Astrocyte of the spinal cord (primary cell): Measurements from ENCODE around the gene ADAM19.

ENCODE experiments used
- DNase-seq: peaks from one replicate; pipeline ENCODE4 v3.0.0; 2011; ENCODE audit warnings: low read depth, low spot score
- H3K4me3 ChIP-seq: 2 replicates; pipeline ENCODE4 v1.5.1; 2011; ENCODE audit warnings: low read depth, mild to moderate bottlenecking, low read length, moderate library complexity
- in situ Hi-C: cut with HindIII; loops from 2 replicates; pipeline ENCODE4 v1.10.0; 2017; ENCODE audit warnings: low sequenced_read_pairs
- TF ChIP-seq, protein P1 (sequence below): IDR thresholded peaks from 2 replicates; pipeline ENCODE4 v1.5.1; 2012; ENCODE audit warnings: low read depth, mild to moderate bottlenecking, low read length, inconsistent platforms

Gene ADAM19

DNA sequence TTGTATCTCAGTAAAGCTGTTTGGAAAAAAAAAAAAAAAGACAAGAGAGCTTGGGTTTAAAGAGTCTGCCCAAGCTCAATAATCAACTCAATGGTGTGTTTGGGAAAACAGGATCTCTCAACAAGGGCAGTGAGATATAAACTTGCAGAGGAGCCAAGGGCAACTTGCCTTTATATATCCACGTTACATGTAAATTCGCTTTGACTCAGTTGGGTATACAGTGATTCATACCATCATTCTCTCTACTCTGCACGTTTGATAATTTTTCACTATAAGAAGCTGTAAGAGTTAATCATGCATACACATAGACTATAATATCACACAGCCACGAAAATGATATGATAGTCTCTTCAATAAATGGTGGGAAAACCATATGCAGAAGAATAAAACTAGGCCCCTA is 24.9 kb downstream of the ADAM19 start:
- TF ChIP-seq, protein P1, sequence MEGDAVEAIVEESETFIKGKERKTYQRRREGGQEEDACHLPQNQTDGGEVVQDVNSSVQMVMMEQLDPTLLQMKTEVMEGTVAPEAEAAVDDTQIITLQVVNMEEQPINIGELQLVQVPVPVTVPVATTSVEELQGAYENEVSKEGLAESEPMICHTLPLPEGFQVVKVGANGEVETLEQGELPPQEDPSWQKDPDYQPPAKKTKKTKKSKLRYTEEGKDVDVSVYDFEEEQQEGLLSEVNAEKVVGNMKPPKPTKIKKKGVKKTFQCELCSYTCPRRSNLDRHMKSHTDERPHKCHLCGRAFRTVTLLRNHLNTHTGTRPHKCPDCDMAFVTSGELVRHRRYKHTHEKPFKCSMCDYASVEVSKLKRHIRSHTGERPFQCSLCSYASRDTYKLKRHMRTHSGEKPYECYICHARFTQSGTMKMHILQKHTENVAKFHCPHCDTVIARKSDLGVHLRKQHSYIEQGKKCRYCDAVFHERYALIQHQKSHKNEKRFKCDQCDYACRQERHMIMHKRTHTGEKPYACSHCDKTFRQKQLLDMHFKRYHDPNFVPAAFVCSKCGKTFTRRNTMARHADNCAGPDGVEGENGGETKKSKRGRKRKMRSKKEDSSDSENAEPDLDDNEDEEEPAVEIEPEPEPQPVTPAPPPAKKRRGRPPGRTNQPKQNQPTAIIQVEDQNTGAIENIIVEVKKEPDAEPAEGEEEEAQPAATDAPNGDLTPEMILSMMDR, result no peak
- DNase-seq, result no peak
- in situ Hi-C loops, result no loop called here
- H3K4me3 ChIP-seq, result no peak overlapping the region

DNA sequence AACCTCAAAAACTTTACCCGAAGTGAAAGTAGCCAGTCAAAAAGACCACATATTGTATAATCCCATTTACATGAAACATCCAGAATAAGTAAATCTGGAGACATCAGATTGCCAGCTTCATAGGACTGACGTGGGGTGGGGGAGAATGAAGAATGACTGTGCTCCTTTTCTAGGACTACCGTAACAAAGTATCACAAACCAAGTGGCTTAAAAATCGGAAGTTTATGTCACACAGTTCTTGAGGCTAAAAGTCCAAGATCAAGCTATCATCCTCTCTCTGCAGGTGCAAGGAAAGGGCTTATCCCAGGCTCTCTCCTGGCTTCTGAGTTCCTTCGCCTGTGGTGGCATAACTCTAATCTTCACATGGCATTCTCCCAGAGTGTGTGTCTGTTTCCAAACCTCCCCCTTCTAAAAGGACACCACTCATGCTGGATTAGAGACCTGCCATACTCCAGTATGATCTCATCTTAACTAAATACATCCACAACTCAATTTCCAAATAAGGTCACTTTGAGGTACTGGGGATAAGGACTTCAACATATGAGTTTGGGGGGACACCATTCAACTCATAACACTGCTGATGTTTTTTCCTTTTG is 25.5 kb downstream of the ADAM19 start:
- in situ Hi-C loops, result no loop called here
- no peak overlapping the region for H3K4me3 ChIP-seq
- TF ChIP-seq, protein P1, result no peak
- DNase-seq, result peak; percentile 24

- TF ChIP-seq, protein P1, result no peak
- in situ Hi-C loops, result no loop called here
- no peak overlapping the region for H3K4me3 ChIP-seq
- peak; percentile 62 for DNase-seq
Observed at GRCh38 chr5:157549283-157549629, 26.3 kb downstream of the ADAM19 start.

DNA sequence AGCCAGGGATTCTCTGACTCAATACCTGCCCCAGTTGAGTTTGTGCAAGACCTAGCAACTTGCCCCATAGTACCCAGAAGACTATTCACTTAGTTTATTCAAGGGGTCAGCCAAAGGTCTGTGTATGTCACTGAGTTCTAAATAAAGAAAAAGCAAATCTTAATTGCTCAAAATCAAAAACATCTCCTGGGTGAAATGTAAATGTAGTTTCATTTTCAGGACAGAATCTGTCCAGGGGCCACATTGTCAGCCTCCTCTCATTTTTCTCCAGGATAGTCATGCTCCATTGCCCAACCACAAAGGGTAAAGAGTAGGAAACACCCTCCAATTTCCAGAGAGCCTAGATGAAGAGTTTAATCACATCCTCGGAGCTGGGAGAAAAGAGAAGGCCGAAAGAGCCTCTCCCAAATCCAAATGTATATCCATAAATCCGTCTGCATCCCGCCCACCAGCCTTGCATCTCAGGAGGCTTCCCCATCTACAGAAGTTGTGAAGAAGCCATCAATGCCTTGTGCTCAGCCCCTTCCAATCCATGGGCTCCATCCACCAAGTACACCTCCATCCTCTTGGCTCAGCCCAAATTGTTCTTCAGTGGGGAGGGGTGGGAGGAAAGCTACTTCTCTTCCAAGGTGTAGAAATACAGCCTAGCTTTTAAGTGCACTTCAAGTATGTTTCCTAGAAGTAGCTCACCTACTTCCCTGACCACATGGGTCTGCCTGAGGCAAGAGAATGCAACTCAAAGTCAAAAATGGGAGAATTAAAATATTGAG is 26.9 kb downstream of the ADAM19 start:
- in situ Hi-C loops, result no loop called here
- TF ChIP-seq, protein P1, result no peak
- DNase-seq, result peak; percentile 83
- H3K4me3 ChIP-seq, result no peak overlapping the region

GRCh38 chr5:157547941-157548512 is 27.5 kb downstream of the ADAM19 start:
- TF ChIP-seq, protein P1, result no peak
- DNase-seq, result no peak
- in situ Hi-C loops, result no loop called here
- no peak overlapping the region for H3K4me3 ChIP-seq

DNA sequence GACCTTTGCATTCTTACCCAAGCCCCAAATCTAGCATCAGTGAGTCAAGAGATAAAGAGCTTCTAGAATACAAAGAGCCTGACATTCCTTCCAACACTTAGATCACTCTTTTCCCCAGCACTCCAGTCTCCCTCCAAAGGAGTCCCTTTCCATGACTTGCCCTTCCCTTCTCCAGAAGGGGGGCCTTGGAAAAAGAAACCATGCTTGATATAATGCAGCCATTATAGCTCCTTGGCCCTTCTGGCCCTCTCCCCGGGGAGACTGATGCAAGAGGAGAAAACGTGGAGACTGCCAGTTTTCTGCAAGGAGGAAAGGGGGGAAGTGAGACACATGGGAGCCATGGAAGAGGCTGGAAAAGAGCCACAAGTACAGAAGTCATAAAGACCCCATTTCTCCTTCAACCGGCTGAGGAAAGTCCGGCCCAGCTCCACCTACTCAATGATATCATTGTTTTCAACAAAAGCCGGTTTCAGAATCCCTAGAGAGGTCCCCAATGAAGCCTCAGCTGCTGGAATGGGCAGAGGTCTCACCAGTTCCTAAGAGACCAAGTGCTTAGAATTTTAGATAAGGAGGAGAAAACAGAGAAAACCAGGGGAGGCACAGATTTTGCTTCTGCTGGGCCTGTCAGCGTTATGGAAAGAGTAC is 29.0 kb downstream of the ADAM19 start:
- no peak for DNase-seq
- in situ Hi-C loops, result no loop called here
- no peak overlapping the region for H3K4me3 ChIP-seq
- TF ChIP-seq, protein P1, result no peak
